ENCODE results near the gene ZMIZ1. TPM values are rescaled to one million over a fixed set of nuclear protein-coding genes. Genes with fewer than 3 reads are reported as not detected.
A peak's percentile ranks its signal among the peaks of the same experiment; 100 is the strongest.

The ZMIZ1 gene
- total RNA-seq, 6 donors from 2014 or later, result 51.0 to 99.2 (median 91.8) TPM

DNA sequence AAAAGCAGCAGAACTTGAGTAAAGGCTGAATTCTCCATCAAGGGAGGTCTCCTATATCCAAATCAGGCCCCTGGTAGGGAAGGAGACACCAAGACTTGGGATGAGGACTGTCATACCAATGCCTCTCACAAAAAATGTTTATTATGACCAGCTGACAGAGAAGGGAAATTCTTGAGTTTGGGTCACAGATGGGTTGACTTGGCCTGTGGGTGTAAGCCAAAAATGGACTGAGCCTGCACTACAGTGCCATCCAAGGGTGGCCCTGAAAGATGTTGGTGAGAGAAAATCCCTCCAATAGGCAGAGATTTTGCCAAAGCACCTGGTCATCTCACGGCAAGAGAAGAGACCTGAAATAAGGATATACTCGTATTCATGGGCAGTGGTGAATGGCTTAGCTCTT lies 251.6 kb downstream of the ZMIZ1 start:
- Histone ChIP-seq H3K27ac (peak overlapping the region in 2 of 4 donors; percentile 12 to 54), H3K27me3 (no peaks in the 10 kb centered on the region), H3K4me1 (peaks cover 18 to 45% (median 27%) of the 10 kb centered on the region in 4 donors), H3K4me3 (no peak overlapping the region), H3K9me3 (no peaks in the 10 kb centered on the region), H3K36me3 (peaks cover 0 to 7% (median under 1%) of the 10 kb centered on the region in 4 donors)
- ATAC-seq (ENCODE audit: low FRiP score in 2 of 2) (no peak), DNase-seq (no peak)
- WGBS, 2 donors, result 100% methylated on average over 2 of the region's 2 CpGs
- TF ChIP-seq EP300 (IDR thresholded peaks at IDR 0.05), result no peak
- TF ChIP-seq POLR2A (IDR thresholded peaks at IDR 0.05), result no peak
- TF ChIP-seq, protein P1, sequence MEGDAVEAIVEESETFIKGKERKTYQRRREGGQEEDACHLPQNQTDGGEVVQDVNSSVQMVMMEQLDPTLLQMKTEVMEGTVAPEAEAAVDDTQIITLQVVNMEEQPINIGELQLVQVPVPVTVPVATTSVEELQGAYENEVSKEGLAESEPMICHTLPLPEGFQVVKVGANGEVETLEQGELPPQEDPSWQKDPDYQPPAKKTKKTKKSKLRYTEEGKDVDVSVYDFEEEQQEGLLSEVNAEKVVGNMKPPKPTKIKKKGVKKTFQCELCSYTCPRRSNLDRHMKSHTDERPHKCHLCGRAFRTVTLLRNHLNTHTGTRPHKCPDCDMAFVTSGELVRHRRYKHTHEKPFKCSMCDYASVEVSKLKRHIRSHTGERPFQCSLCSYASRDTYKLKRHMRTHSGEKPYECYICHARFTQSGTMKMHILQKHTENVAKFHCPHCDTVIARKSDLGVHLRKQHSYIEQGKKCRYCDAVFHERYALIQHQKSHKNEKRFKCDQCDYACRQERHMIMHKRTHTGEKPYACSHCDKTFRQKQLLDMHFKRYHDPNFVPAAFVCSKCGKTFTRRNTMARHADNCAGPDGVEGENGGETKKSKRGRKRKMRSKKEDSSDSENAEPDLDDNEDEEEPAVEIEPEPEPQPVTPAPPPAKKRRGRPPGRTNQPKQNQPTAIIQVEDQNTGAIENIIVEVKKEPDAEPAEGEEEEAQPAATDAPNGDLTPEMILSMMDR (IDR thresholded peaks at IDR 0.05), result no peak
- TF ChIP-seq POLR2AphosphoS5 (IDR thresholded peaks at IDR 0.05), result no peak

DNA sequence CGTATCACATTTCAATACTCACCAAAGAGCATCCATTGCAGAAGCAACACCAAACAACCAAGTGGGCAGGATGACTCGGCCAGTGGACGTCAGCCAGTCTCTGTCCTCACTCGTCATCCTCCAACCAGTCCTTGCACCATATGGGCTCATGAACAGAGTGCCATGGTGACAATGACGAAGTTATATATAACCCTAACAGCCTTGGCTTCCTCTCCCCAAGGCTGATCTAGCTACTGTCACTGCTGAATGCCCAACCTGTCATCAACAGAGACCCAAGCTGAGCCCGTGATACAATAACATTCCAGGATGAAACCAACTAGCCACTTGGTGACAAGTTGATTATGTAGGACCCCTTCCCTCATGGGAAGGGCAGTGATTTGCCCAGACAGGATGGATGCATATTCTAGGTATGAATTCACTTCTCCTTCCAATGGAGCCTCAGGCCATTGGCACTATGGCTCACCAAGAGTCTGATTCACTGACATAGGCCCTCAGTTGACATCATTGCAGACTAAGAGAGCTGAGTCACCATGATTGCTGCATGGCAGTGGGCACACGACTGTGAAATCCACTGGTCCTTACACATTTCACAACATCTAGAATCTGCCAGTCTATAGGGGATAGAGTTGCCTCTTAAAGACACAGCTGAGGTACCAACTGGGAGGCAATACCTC lies 252.2 kb downstream of the ZMIZ1 start:
- DNase-seq (peak in 1 of 2 donors; percentile 65), ATAC-seq (ENCODE audit: low FRiP score in 2 of 2) (peak in 1 of 2 donors; percentile 1)
- 46 to 85% methylated on average over 5 to 7 of the region's 7 CpGs for WGBS, 2 donors
- Histone ChIP-seq H3K27me3 (no peaks in the 10 kb centered on the region), H3K4me3 (no peak overlapping the region), H3K4me1 (peaks cover 18 to 45% (median 27%) of the 10 kb centered on the region in 4 donors), H3K27ac (peak overlapping the region in 2 of 4 donors; percentile 12 to 54), H3K9me3 (no peaks in the 10 kb centered on the region), H3K36me3 (peaks cover 0 to under 1% (median 0%) of the 10 kb centered on the region in 4 donors)
- TF ChIP-seq EP300 (IDR thresholded peaks at IDR 0.05) (peak in 2 of 4 donors; percentile 3 to 13), POLR2AphosphoS5 (IDR thresholded peaks at IDR 0.05) (peak; percentile 56 to 74), POLR2A (IDR thresholded peaks at IDR 0.05) (no peak)
- TF ChIP-seq, protein P1 (IDR thresholded peaks at IDR 0.05), result no peak

DNA sequence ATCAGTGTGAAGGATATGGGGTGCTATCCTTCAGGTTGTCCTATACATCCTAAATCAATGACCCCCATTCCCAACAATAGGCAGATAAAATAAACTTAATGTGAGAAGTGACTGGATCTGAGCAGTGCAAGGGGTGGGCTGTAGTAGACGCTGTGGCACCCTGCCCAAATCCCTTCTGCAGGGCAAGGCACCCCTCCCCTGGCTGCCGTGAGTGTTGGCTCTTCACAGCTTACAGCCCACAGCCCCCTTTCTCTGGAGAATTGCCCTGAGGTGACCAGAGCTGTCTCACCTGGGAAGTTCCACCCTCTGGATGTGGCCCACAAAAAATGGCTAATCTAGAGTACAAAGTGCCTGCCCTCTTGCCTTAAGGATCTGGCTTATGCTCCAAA lies 252.7 kb downstream of the ZMIZ1 start:
- Histone ChIP-seq H3K36me3 (no peaks in the 10 kb centered on the region), H3K4me1 (peaks cover 18 to 45% (median 26%) of the 10 kb centered on the region in 4 donors), H3K27ac (peak overlapping the region in 2 of 4 donors; percentile 12 to 54), H3K27me3 (no peaks in the 10 kb centered on the region), H3K9me3 (no peaks in the 10 kb centered on the region), H3K4me3 (no peak overlapping the region)
- ATAC-seq (ENCODE audit: low FRiP score in 2 of 2), result no peak
- TF ChIP-seq POLR2AphosphoS5 (IDR thresholded peaks at IDR 0.05), result no peak
- no peak for TF ChIP-seq EP300 (IDR thresholded peaks at IDR 0.05)
- TF ChIP-seq, protein P1 (IDR thresholded peaks at IDR 0.05), result no peak
- no peak for TF ChIP-seq POLR2A (IDR thresholded peaks at IDR 0.05)
- WGBS, 2 donors, result 66 to 74% methylated on average over 2 of the region's 2 CpGs
- DNase-seq, result no peak

- Histone ChIP-seq H3K36me3 (no peaks in the 10 kb centered on the region), H3K9me3 (no peaks in the 10 kb centered on the region), H3K4me1 (peaks cover 15 to 40% (median 22%) of the 10 kb centered on the region in 4 donors), H3K27ac (no peak overlapping the region), H3K4me3 (no peak overlapping the region), H3K27me3 (no peaks in the 10 kb centered on the region)
- DNase-seq (no peak), ATAC-seq (ENCODE audit: low FRiP score in 2 of 2) (no peak)
- TF ChIP-seq POLR2A (IDR thresholded peaks at IDR 0.05) (no peak), EP300 (IDR thresholded peaks at IDR 0.05) (no peak), POLR2AphosphoS5 (IDR thresholded peaks at IDR 0.05) (no peak)
- TF ChIP-seq, protein P1 (IDR thresholded peaks at IDR 0.05), result no peak
These were observed 253.2 kb downstream of the ZMIZ1 start for GRCh38 chr10:79321951-79322350.
